GM19043 (cell line): ENCODE measurements around the gene SLC4A4.

ENCODE experiments used
- ATAC-seq: cut with Tn5 transposase; IDR thresholded peaks from one replicate; pipeline ENCODE4 v1.9.1; 2021; ENCODE audit warnings: low read depth; ENCODE audit not compliant: unreplicated experiment

Gene SLC4A4

GRCh38 chr4:71338846-71339593 is at the start of gene SLC4A4:
TSS of gene SLC4A4 (plus strand) at chr4:71339020.
- ATAC-seq: peak; percentile 100

- ATAC-seq: no peak
Observed at GRCh38 chr4:71290074-71290473, 48.7 kb upstream of the SLC4A4 start.

GRCh38 chr4:71290476-71290875 is 48.3 kb upstream of the SLC4A4 start:
- no peak for ATAC-seq

- no peak for ATAC-seq
Observed at GRCh38 chr4:71292228-71292627, 46.6 kb upstream of the SLC4A4 start.

GRCh38 chr4:71293705-71294104 is 45.1 kb upstream of the SLC4A4 start:
- ATAC-seq: no peak

- ATAC-seq: no peak
Observed at GRCh38 chr4:71294301-71294700, 44.5 kb upstream of the SLC4A4 start.

- ATAC-seq: no peak
Observed at GRCh38 chr4:71296945-71297344, 41.9 kb upstream of the SLC4A4 start.

GRCh38 chr4:71300362-71300761 is 38.5 kb upstream of the SLC4A4 start:
- no peak for ATAC-seq

GRCh38 chr4:71300964-71301363 is 37.9 kb upstream of the SLC4A4 start:
- ATAC-seq: no peak

GRCh38 chr4:71303287-71303686 is 35.5 kb upstream of the SLC4A4 start:
- no peak for ATAC-seq

GRCh38 chr4:71303850-71304249 is 35.0 kb upstream of the SLC4A4 start:
- no peak for ATAC-seq

- ATAC-seq: no peak
Observed at GRCh38 chr4:71304289-71304850, 34.5 kb upstream of the SLC4A4 start.

- no peak for ATAC-seq
Observed at GRCh38 chr4:71307729-71308128, 31.1 kb upstream of the SLC4A4 start.

GRCh38 chr4:71322425-71322824 is 16.4 kb upstream of the SLC4A4 start:
- no peak for ATAC-seq

GRCh38 chr4:71333368-71333767 is 5.5 kb upstream of the SLC4A4 start:
- ATAC-seq: no peak

- ATAC-seq: no peak
Observed at GRCh38 chr4:71333960-71334359, 4.9 kb upstream of the SLC4A4 start.

- no peak for ATAC-seq
Observed at GRCh38 chr4:71334465-71334882, 4.3 kb upstream of the SLC4A4 start.

- ATAC-seq: no peak
Observed at GRCh38 chr4:71343670-71344466, 5.0 kb downstream of the SLC4A4 start.

GRCh38 chr4:71346710-71347109 is 7.9 kb downstream of the SLC4A4 start:
- no peak for ATAC-seq

- ATAC-seq: no peak
Observed at GRCh38 chr4:71348586-71348985, 9.8 kb downstream of the SLC4A4 start.

- no peak for ATAC-seq
Observed at GRCh38 chr4:71355045-71355444, 16.2 kb downstream of the SLC4A4 start.

GRCh38 chr4:71355971-71356370 is 17.2 kb downstream of the SLC4A4 start:
- ATAC-seq: no peak
